GM10248 (cell line): ENCODE data around the gene ZCCHC8.
A peak's percentile ranks its signal among the peaks of the same experiment; 100 is the strongest.

Experiments
- CTCF ChIA-PET: fragments of 300-600 bp; sonication (Branson Sonifier 250); formaldehyde crosslinking; extraction: SDS; loops from one replicate; lab custom pipeline; 2021; ENCODE audit warnings: antibody characterized with exemption; lab: Yijun Ruan, JAX
- POLR2A ChIA-PET: fragments of 350-650 bp; sonication (Branson Sonifier 250); formaldehyde crosslinking; extraction: SDS; loops from one replicate; lab custom pipeline; 2020; ENCODE audit warnings: antibody characterized with exemption; lab: Yijun Ruan, JAX
- DNase-seq: peaks from one replicate; pipeline ENCODE4 v3.0.0; 2012; ENCODE audit errors: extremely low spot score
- CTCF ChIP-seq: IDR thresholded peaks from 2 replicates; pipeline ENCODE4 v1.5.1; 2012; ENCODE audit warnings: mild to moderate bottlenecking, low read depth; ENCODE audit errors: extremely low read depth, missing control alignments, control extremely low read depth

The ZCCHC8 gene

GRCh38 chr12:122533856-122534255 is 33.1 kb upstream of the ZCCHC8 start:
- ChIA-PET POLR2A (no interaction called here), CTCF (no interaction called here)
- no peak for TF ChIP-seq CTCF
- DNase-seq: no peak

- CTCF ChIA-PET: interaction anchor here (0.9 to 1.3 kb wide), 2 partner anchors 19 to 39 kb away, joined by 3 read pairs; no protein-coding TSS in a partner anchor
- DNase-seq: peak; percentile 26
- POLR2A ChIA-PET: no interaction called here
- TF ChIP-seq CTCF: no peak
Measured at GRCh38 chr12:122528992-122529391, 28.3 kb upstream of the ZCCHC8 start.

GRCh38 chr12:122528582-122528981 is 27.9 kb upstream of the ZCCHC8 start:
- DNase-seq: no peak
- TF ChIP-seq CTCF: no peak
- CTCF ChIA-PET: interaction anchor here (1.3 kb wide), 1 partner anchor 20 kb away, joined by 3 read pairs; no protein-coding TSS in a partner anchor
- POLR2A ChIA-PET: interaction anchor here (3.0 kb wide), 1 partner anchor 27 kb away, joined by 20 read pairs; the partner anchor contains the start of gene ZCCHC8

GRCh38 chr12:122527478-122527944 is 26.8 kb upstream of the ZCCHC8 start:
- peak; percentile 13 for DNase-seq

GRCh38 chr12:122526683-122527477 is 26.1 kb upstream of the ZCCHC8 start, which contains the start of the genes KNTC1 and RSRC2:
Gene KNTC1, plus strand, starts transcription at chr12:122527249. Its CDS starts 2,815 bp downstream, at chr12:122530064.
Gene RSRC2, minus strand, starts transcription at chr12:122526936. Its CDS starts 83 bp downstream, at chr12:122526853.
- ChIA-PET POLR2A (interaction anchor here (1.0 to 3.0 kb wide), 4 partner anchors 12 to 26 kb away, joined by 4 to 20 read pairs (median 6); partner anchors contain the start of gene ZCCHC8), CTCF (interaction anchor here (1.4 to 1.5 kb wide), 2 partner anchors 11 to 111 kb away, joined by 3 to 4 read pairs; no protein-coding TSS in a partner anchor)
- no peak for TF ChIP-seq CTCF

More at GRCh38 chr12:122527478-122527944, 26.8 kb upstream of the ZCCHC8 start:
- CTCF ChIA-PET: interaction anchor here (1.4 to 1.5 kb wide), 2 partner anchors 10 to 111 kb away, joined by 3 to 4 read pairs; no protein-coding TSS in a partner anchor
- POLR2A ChIA-PET: interaction anchor here (1.1 to 3.0 kb wide), 2 partner anchors 15 to 26 kb away, joined by 5 to 20 read pairs; partner anchors contain the start of gene ZCCHC8
- TF ChIP-seq CTCF: no peak

More at GRCh38 chr12:122526683-122527477, 26.1 kb upstream of the ZCCHC8 start, which contains the start of the genes KNTC1 and RSRC2:
- DNase-seq: peak; percentile 97
